Loucy (cell line): Measurements from ENCODE around the gene MALRD1.

Experiments used
- H2AFZ ChIP-seq: fragments of 200-600 bp; sonication (generic); 2 replicates; pipeline ENCODE4 v1.6.0; 2016; ENCODE audit warnings: antibody characterized with exemption, mild to moderate bottlenecking, low read length, moderate library complexity
- H3F3A ChIP-seq: fragments of 200-600 bp; 2 replicates; pipeline ENCODE4 v1.6.0; 2016; ENCODE audit warnings: antibody characterized with exemption, low read depth, mild to moderate bottlenecking
- H3K27me3 ChIP-seq: fragments of 200-600 bp; sonication (generic); 2 replicates; pipeline ENCODE4 v1.6.1; 2014; ENCODE audit warnings: low read length, mild to moderate bottlenecking; ENCODE audit not compliant: insufficient read depth, poor library complexity, severe bottlenecking
- H3K36me3 ChIP-seq: fragments of 200-600 bp; sonication (generic); 2 replicates; pipeline ENCODE4 v1.6.1; 2016; ENCODE audit warnings: low read length; ENCODE audit not compliant: insufficient read depth
- H3K4me1 ChIP-seq: fragments of 200-600 bp; sonication (generic); 2 replicates; pipeline ENCODE4 v1.5.1; 2014; ENCODE audit warnings: low read length, mild to moderate bottlenecking; ENCODE audit not compliant: insufficient read depth, poor library complexity, severe bottlenecking
- H3K4me2 ChIP-seq: fragments of 200-600 bp; sonication (generic); 2 replicates; pipeline ENCODE4 v1.6.0; 2014; ENCODE audit warnings: antibody characterized with exemption, low read length, low read depth, mild to moderate bottlenecking; ENCODE audit not compliant: poor library complexity, severe bottlenecking
- H3K4me3 ChIP-seq: fragments of 200-600 bp; sonication (generic); 2 replicates; pipeline ENCODE4 v1.5.1; 2014; ENCODE audit warnings: low read length, mild to moderate bottlenecking, mixed read lengths; ENCODE audit not compliant: poor library complexity, severe bottlenecking
- H3K79me2 ChIP-seq: fragments of 200-600 bp; sonication (generic); 2 replicates; pipeline ENCODE4 v1.6.1; 2014; ENCODE audit warnings: low read length; ENCODE audit not compliant: insufficient read depth
- H3K9ac ChIP-seq: fragments of 200-600 bp; sonication (generic); 2 replicates; pipeline ENCODE4 v1.6.0; 2014; ENCODE audit warnings: mild to moderate bottlenecking, low read depth, low read length, moderate library complexity; ENCODE audit not compliant: poor library complexity, severe bottlenecking
- H3K9me2 ChIP-seq: fragments of 200-600 bp; sonication (generic); replicated peaks from 2 replicates; pipeline ENCODE4 v1.6.1; 2016; ENCODE audit warnings: low read depth, low read length, mixed read lengths
- H3K9me3 ChIP-seq: fragments of 200-600 bp; sonication (generic); 2 replicates; pipeline ENCODE4 v1.6.1; 2014; ENCODE audit warnings: mild to moderate bottlenecking, antibody characterized with exemption, low read length, low read depth; ENCODE audit not compliant: insufficient read depth
- H4K20me1 ChIP-seq: fragments of 200-600 bp; sonication (generic); 2 replicates; pipeline ENCODE4 v1.6.0; 2014; ENCODE audit warnings: antibody characterized with exemption, low read length, mild to moderate bottlenecking; ENCODE audit not compliant: insufficient read depth, poor library complexity, severe bottlenecking
- CTCF ChIP-seq: fragments of 200-600 bp; sonication (generic); conservative IDR thresholded peaks from 2 replicates; pipeline ENCODE4 v1.5.1; 2014; ENCODE audit warnings: mild to moderate bottlenecking, antibody characterized with exemption, low read length
- EZH2phosphoT487 ChIP-seq: fragments of 200-600 bp; IDR thresholded peaks from 2 replicates; pipeline ENCODE4 v1.6.1; 2018; ENCODE audit warnings: antibody characterized with exemption, mild to moderate bottlenecking, moderate library complexity, borderline replicate concordance

The MALRD1 gene

GRCh38 chr10:19778996-19779395 is 730.4 kb downstream of the MALRD1 start:
- H3K9me3 ChIP-seq, result no peaks in the 10 kb centered on the region
- no peak overlapping the region for H2AFZ ChIP-seq
- H3K9me2 ChIP-seq, result no peaks in the 10 kb centered on the region
- peaks cover 13% of the 10 kb centered on the region for H3K4me1 ChIP-seq
- no peaks in the 10 kb centered on the region for H3K27me3 ChIP-seq
- no peaks in the 10 kb centered on the region for H3F3A ChIP-seq
- no peak overlapping the region for H3K4me2 ChIP-seq
- no peak overlapping the region for H3K9ac ChIP-seq
- no peaks in the 10 kb centered on the region for H3K36me3 ChIP-seq
- TF ChIP-seq CTCF (no peak), EZH2phosphoT487 (no peak)
- H3K79me2 ChIP-seq, result no peaks in the 10 kb centered on the region
- no peak overlapping the region for H3K4me3 ChIP-seq
- H4K20me1 ChIP-seq, result no peaks in the 10 kb centered on the region

GRCh38 chr10:19782430-19783089 is 734.0 kb downstream of the MALRD1 start:
- H3K4me3 ChIP-seq, result peak overlapping the region; percentile 7
- peak overlapping the region; percentile 27 for H3K4me2 ChIP-seq
- H3K9ac ChIP-seq, result no peak overlapping the region
- H3F3A ChIP-seq, result no peaks in the 10 kb centered on the region
- H3K9me3 ChIP-seq, result no peaks in the 10 kb centered on the region
- no peaks in the 10 kb centered on the region for H3K9me2 ChIP-seq
- H3K27me3 ChIP-seq, result no peaks in the 10 kb centered on the region
- no peaks in the 10 kb centered on the region for H4K20me1 ChIP-seq
- no peaks in the 10 kb centered on the region for H3K36me3 ChIP-seq
- H3K79me2 ChIP-seq, result no peaks in the 10 kb centered on the region
- H2AFZ ChIP-seq, result no peak overlapping the region
- TF ChIP-seq CTCF (no peak), EZH2phosphoT487 (peak; percentile 38; the same call in 1 of the 2 replicates)
- peaks cover 20% of the 10 kb centered on the region for H3K4me1 ChIP-seq

- Histone ChIP-seq H3K79me2 (no peaks in the 10 kb centered on the region), H4K20me1 (no peaks in the 10 kb centered on the region), H3F3A (no peaks in the 10 kb centered on the region), H3K9ac (no peak overlapping the region), H3K27me3 (no peaks in the 10 kb centered on the region), H3K36me3 (no peaks in the 10 kb centered on the region), H3K4me3 (no peak overlapping the region), H3K4me2 (no peak overlapping the region), H2AFZ (no peak overlapping the region), H3K4me1 (peaks cover 20% of the 10 kb centered on the region), H3K9me3 (no peaks in the 10 kb centered on the region), H3K9me2 (no peaks in the 10 kb centered on the region)
- TF ChIP-seq CTCF, result no peak
- TF ChIP-seq EZH2phosphoT487, result no peak
These were observed 735.1 kb downstream of the MALRD1 start for GRCh38 chr10:19783721-19784120.
